ENCODE results near the gene CHTOP. TPM values are rescaled to one million over a fixed set of nuclear protein-coding genes. Genes with fewer than 3 reads are reported as not detected.

The CHTOP gene
- total and polyA plus RNA-seq, 2 of the 13 experiments (the other 11 are each of a cell fraction or from before 2014, with no cell fraction given) = 38.0 to 51.9 TPM

GRCh38 chr1:153670859-153671627, 37.2 kb downstream of the CHTOP start, which contains the start of gene ILF2 (continued):
- TF ChIP-seq ZNF143 (CRISPR knock-in tag; IDR thresholded peaks at IDR 0.05) = peak; percentile 38; the same call in 1 of the 2 replicates
- peak; percentile 70; the same call in 1 of the 2 replicates for TF ChIP-seq NKX3-1 (CRISPR knock-in tag; IDR thresholded peaks at IDR 0.05)
- TF ChIP-seq ZNF841 (CRISPR knock-in tag; IDR thresholded peaks at IDR 0.05; ENCODE audit: borderline replicate concordance) = no peak
- no peak for TF ChIP-seq ZNF639 (CRISPR knock-in tag; conservative IDR thresholded peaks at IDR 0.05)
- TF ChIP-seq ZNF260 (CRISPR knock-in tag; IDR thresholded peaks at IDR 0.05; ENCODE audit: borderline replicate concordance, low read depth) = no peak
- TF ChIP-seq MLX (CRISPR knock-in tag; IDR thresholded peaks at IDR 0.05) = no peak
- no peak for TF ChIP-seq ZNF343 (CRISPR knock-in tag; IDR thresholded peaks at IDR 0.05)
- peak; percentile 31; the same call in 1 of the 2 replicates for TF ChIP-seq ARID2 (CRISPR knock-in tag; IDR thresholded peaks at IDR 0.05; ENCODE audit: borderline replicate concordance)
- TF ChIP-seq ZMAT3 (CRISPR knock-in tag; conservative IDR thresholded peaks at IDR 0.05) = peak; percentile 68; the same call in 1 of the 2 replicates
- no peak for TF ChIP-seq TRIM22 (IDR thresholded peaks at IDR 0.05)
- TF ChIP-seq SMARCE1 (IDR thresholded peaks at IDR 0.05; ENCODE audit: borderline replicate concordance) = no peak
- TF ChIP-seq EHMT2 (IDR thresholded peaks at IDR 0.05; ENCODE audit: borderline replicate concordance, low read depth, low read length) = no peak
- no peak for TF ChIP-seq FOXP1 (IDR thresholded peaks at IDR 0.05)
- no peak for TF ChIP-seq FOXP1 (CRISPR knock-in tag; IDR thresholded peaks at IDR 0.05)
- TF ChIP-seq HNRNPH1 (optimal IDR thresholded peaks at IDR 0.05; ENCODE audit: low read depth, low read length) = no peak
- TF ChIP-seq E2F1 (CRISPR knock-in tag; IDR thresholded peaks at IDR 0.05) = peak; percentile 61; the same call in 1 of the 2 replicates
- no peak for TF ChIP-seq SRSF1 (optimal IDR thresholded peaks at IDR 0.05; ENCODE audit: low read depth, low read length)
- TF ChIP-seq RERE (CRISPR knock-in tag; IDR thresholded peaks at IDR 0.05; ENCODE audit: low read depth) = no peak

Measured in HepG2 (cell line).